ENCODE measurements around the gene PROZ.

The PROZ gene

DNA sequence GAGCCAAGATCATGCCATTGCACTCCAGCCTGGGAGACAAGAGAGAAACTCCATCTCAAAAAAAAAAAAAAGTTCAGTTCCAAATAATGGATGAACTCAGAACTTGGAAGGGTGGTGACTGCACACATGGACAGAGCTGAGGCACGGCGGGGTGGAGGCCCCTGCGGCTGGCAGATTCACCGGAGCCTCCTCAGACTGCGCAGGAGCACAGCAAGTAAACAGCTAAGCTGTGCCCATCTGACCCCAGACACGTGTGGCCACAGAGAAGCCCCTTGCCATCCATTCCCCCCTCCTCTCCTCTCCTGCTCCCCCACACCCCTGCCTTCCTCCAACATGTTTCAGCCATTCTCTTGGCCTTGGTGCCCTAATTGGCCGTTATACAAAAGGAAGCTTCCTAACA, 15.6 kb upstream of the PROZ start:
- DNase-seq = no peak

DNA sequence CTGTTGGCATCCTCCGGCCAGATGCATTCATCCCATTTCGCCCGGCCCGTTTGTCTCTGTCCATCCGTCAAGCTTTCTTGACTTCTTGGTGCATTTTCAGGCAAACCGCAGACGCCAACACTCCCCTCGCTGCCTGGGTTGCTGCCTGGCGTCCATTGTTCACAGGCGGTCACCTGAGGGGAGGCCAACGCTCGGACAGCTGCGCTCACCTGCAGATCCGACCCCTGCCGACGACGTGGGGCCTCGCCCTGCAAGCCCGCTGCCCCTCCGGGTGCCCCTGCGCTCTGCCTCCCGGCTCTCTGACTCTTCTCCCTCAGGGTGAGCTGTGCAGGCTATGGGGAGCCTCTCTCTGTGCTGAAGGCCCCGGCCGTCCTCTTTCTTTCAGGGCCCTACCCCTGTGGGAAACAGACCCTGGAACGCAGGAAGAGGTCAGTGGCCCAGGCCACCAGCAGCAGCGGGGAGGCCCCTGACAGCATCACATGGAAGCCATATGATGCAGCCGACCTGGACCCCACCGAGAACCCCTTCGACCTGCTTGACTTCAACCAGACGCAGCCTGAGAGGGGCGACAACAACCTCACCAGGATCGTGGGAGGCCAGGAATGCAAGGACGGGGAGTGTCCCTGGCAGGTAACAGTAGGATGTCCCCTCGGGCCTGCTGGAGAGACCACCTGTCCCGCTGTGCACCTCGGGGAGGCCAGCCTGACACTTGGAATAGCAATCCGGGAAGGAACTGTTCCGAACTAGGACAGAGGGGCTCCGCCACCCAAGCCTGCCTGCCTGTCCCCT, 14.8 kb upstream of the PROZ start:
- DNase-seq = no peak

DNA sequence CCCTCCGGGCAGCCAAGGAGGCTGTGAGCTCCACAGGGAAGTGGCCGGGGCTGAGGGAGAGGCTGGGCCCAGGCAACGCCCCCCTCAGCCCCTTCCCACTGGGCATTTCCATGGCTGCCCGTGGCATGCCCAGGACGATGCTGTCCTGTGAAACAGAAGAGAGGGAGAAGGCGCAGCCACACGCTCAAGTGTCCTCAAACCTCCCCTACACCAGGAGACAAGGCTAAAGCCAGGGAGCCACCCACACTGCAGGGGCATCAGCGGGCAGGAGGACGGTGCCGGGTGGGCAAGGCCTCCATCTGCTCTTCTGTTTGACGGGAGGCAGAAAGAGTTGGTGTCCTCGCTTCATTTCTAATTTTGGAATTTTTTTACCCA, 14.2 kb upstream of the PROZ start:
- no peak for DNase-seq

DNA sequence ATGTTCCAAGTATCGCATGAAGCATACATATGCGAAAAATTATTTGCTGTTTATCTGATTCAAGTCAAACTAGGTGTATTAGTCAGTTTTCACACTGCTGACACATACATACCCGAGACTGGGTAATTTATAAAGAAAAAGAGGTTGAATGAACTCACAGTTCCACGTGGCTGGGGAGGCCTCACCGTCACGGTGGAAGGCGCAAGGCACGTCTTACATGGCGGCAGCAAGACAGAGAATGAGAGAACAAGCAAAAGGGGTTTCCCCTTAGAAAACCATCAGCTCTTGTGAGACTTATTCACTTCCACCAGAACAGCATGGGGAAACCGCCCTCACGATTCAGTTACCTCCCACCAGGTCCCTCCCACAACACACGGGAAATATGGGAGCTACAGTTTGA, 13.0 kb upstream of the PROZ start:
- no peak for DNase-seq

DNA sequence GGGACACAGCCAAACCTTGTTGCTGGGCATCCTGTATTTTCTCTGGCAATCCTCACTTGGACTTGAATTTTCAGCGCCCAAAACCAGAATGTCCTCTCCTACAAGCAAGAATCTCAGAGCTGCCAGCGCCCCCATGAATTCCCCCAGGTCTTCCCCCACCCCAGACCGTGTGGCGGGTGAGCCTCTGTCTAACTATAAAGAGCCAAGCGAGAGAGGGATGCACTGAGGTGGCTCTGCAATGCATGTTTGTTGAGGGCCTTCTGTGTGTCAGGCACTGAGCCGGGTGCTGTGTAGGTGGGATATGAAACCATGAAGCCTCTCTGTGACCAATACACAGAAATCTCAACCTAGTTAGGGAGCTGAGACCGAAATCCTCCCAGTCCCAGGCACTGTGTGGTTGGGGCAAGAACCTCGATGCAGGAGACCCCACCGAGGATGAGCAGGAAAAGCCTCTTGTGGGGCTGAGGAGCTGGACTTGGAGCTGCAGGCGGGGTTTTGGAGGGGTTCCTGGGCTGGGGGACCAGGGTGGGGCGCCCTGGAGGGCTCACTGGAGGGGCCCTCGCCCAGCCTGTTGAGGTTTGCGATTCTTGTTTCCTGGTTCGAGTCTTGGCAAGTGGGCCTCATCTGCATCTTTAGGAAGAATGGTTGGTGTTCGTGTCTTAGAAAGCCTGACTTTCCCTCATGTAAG, 12.4 kb upstream of the PROZ start:
- DNase-seq = no peak

DNA sequence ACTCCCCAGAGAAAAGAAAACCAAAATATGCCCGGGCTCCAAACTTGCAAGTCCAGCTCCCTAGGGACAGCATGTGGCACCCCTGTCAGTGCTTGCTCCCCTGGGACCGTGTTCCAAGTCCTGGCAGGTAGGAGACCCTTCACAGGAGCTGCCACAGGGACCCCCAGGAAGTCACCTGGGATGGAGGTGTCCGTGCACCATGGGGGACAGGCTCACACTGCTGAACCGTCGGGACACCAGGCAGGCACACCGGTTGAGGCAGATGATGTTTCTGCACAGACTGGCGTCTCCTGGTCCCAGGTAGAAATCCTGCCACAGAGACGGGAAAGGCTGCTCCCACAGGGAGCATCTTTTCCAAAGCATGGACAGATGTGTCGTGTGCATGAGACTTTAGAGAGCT, 11.7 kb upstream of the PROZ start:
- no peak for DNase-seq

DNA sequence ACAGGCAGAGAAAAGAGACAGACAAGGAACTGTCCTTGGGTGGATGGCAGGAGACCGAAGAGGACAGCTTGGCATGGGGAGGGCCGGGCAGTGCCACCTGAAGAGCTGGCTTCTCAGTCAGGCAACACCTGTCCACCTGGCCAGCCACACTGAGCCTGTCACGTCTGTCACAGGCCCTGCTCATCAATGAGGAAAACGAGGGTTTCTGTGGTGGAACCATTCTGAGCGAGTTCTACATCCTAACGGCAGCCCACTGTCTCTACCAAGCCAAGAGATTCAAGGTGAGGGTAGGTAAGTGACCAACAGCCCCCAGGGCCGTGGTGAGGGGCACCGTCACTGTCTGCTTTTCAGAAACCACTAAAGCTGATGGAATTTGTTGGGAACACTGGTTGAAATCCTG, 11.2 kb upstream of the PROZ start:
- no peak for DNase-seq

DNA sequence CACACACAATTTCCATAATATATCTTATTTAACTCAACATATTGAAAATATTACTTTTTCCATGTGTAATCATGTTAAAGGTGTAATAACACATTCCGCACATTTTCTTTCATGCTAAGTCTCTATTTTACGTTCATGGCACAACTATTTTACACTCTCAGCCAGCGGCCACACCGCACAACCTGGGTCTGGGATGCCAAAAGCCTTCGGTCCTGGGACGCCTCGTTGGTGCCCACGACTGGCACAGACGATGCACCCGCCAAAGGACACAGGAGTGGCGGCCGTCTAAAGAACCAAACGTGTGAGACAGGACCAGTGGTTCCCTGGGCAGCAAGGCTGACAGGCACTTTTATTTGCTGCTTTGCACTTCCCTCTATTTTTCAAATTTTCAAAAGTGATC, 10.0 kb upstream of the PROZ start:
- no peak for DNase-seq

DNA sequence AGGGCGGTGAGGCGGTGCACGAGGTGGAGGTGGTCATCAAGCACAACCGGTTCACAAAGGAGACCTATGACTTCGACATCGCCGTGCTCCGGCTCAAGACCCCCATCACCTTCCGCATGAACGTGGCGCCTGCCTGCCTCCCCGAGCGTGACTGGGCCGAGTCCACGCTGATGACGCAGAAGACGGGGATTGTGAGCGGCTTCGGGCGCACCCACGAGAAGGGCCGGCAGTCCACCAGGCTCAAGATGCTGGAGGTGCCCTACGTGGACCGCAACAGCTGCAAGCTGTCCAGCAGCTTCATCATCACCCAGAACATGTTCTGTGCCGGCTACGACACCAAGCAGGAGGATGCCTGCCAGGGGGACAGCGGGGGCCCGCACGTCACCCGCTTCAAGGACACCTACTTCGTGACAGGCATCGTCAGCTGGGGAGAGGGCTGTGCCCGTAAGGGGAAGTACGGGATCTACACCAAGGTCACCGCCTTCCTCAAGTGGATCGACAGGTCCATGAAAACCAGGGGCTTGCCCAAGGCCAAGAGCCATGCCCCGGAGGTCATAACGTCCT, 9.4 kb upstream of the PROZ start:
- no peak for DNase-seq

DNA sequence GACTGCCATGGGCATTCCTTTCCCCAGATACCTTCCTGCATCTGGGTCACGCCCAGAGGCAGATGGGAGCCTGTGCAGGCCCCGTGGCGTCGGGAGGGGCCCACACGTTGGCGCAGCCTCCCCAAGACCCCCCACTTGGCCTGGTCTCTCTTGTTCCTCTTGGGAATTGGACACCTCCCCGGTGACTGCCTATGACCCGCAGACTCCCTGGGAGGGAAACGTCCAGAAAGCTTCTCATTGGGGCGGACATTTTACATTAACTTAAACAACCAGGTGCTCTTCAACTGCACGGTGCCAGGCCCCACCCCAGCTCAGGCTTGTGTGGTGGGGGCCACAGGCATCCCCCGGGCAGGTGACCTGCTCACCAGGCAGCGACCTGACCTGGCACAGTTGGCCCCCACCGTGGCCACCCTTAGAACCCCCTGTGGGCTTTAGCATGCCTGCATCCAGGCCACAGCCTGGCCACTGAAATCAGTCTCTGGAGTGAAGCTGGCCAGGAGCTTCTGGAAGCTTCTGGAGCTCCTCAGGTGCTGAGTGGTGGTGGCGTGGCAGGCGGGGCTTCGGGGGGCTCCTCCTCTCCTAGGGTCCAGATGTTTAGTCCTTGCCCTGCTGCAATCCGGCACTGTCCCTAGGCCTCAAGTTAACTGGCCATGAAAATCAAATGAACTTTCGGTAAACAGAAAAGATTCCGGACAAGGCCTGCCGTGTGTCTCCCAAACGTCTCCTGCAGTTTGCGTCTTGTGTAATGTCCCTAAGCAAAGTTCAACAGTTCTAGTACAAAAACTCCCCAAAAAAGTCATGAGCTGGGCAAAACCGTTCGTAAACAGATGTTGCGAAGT, 8.5 kb upstream of the PROZ start:
- no peak for DNase-seq

DNA sequence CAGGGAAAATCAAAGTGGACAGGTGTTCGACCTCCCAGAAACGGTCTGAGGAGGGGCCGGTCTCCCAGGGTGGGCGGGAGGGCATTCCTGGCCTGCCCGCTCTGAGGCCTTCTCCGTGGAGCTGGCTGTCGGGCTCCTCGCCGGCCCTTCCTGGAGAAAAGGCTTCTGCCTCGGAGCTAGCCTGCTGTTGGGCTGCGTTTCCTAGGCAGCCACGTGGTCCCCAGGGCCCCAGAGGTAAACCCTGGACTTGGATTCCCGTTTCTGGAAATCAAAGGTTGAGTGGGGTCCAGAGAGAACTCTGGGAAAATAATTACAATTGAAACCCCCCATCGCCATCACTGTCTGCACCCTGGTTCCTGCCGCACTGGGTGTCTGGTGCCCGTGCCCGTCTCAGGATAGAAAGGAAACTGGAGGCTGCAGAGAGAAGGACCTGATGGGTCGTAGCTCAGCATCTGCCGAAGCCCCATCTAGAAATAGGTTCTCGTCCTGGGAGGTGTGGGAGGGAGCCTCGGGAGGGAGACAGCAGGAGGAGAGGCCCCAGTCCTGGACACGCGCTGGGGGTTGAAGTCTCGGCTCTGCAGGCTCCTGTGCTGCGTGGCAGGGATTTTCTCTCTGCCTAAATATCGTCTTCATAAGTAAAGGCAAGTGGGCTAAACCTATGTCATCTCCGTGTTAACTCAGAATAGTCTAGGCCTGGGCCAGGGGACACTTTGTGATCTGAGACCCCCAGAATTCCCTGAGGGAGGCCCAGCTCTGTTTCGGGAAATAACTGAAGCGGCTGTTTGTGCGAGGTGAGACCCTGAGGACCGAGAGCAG, 7.7 kb upstream of the PROZ start:
- no peak for DNase-seq

DNA sequence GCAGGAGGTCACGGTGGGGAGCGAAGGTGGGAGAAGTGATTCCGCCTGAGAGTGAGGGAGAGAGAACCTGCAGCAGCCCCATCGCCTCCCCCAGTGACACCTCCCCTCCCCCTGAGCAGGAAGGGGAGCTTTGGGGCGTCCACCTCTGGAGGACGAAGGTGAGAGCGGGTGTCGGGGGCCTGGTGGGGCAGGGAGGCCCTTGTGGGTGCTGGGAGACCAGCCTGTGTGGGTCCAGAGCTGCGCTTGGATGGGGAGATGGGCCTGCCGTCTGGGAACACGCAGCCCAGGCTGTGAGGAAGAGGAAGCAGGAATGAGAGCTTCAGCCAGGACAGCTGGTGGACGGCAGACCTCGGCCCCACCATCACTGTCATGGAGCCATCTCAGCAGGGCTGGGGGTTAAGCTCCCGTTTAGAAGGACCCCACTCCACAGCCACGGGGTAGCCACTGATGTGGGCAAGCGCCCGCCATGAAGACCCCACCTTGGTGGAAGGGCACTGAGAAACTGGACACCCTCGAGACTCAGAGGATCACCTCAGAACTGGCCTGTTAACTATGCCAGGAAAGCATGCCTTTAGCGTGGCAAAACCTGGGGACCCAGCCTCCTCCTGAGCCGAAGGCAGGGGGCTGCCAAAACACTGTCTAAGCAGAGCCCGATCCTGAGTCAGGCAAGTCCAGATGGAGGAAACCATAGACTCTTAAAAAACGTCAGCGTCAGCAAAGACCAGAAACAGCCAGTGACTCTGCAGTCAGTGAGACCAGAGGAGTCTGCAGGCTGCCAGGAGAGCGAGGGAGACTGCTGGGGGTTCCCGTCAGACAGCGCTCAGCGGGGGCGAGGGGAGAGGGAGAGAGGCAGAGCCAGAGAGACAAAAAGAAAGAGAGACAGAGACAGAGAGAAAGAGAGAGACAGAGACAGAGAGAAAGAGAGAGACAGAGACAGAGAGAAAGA, 6.4 kb upstream of the PROZ start:
- DNase-seq = peak; percentile 29 to 30

DNA sequence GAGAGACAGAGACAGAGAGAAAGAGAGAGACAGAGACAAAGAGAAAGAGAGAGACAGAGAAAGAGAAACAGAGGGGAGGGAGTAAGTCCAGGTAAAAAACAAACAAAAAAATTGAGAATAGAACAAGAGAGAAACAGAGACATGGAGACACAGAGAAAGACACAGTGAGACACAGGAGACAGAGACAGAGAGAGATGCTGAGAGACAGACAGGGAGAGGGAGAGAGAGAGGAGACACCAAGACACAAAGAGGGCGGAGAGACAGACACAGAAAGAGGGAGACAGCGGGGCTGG, 5.8 kb upstream of the PROZ start:
- no peak for DNase-seq

DNA sequence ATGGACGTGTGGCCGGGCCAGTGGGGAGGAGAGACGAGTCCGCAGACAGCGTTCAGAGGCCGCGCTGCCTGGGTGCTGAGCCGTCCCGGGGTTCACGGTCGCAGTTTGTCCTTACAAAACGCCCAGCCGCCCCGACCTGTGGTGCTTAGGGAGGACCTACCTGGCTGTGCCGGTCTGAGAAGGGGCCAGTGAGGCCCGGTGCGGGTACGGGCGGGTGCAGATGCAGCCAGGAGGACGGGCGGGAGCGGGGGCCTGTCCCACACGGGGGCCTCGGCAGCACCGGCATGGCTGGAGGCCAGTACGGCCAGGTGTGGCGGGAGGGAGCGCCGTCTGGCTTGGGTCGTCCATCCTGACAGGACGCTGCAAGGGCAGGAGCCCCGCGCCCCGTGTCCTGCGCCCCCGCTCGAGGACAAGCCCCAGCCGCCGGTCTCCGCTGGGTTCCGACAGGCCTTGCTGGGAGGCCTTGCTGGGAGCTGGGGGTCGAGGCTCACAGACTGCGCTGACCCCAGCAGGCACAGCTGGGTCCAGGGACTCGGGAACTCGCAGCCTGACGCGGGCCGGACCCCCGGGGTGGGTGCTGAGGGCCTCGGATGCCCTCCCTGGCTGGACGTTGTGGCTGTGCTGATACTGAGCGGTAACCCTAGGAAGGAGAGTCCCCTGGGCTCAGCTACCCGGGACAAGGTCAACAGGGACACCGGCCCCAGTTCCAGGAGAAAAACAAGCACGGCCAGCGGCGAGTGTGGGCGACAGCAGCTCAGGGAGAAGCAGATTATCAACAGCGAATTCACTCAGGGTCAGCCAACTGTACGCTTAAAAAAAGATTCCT, 5.3 kb upstream of the PROZ start:
- peak in 1 of 2 donors; percentile 28 for DNase-seq

DNA sequence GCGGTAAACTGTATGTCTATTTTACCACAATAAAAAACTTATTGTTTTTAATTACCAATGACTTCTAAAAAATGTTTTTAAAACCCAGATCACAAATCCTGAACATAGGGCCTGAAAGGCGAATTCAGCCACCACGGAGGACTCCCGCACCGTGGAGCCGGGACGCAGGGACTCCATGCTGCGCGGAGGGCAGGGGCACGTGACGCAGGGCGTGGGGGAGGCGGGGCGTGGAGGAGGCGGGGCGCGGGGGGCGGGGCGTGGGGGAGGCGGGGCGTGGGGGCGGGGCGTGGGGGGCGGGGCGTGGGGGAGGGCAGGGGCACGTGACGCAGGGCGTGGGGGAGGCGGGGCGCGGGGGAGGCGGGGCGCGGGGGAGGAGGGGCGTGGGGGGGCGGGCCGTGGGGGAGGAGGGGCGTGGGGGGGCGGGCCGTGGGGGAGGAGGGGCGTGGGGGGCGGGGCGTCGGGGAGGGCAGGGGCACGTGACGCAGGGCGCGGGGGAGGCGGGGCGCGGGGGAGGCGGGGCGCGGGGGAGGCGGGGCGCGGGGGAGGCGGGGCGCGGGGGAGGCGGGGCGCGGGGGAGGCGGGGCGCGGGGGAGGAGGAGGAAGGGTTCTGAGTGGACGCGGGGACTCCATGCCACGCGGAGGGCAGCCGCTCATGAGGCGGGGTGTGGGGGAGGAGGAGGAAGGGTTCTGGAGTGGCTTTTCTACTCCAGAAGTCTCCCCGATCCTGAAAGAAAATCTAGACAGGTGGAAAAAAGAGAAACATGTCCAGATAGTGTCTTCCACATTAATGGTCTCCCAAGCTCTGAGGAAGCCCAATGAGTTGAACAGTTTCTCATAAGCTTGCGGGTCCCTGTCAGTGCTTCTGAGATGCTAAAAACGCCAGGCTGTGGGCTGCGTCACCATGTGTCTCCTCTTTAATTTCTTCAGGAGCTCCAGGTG, 4.4 kb upstream of the PROZ start:
- DNase-seq = peak; percentile 66 to 82

DNA sequence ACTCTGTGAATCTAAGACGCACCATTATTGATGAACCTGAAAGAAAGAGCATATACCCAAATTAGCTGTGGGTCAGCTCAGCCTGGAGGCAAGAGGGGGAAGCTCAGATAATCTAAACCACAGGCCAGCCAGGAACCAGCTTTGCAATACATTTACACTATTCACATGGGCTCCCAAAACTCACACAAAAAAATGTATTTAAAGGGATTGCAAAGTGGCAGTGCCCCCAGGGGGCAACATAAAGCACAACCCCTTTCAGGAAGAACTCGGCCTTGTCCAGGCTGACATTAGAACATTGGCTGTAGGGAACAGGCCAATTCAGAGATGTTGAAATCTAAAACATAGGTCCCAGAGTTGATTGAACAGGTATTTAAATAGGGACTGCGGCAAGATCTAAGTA, 3.2 kb upstream of the PROZ start:
- no peak for DNase-seq

DNA sequence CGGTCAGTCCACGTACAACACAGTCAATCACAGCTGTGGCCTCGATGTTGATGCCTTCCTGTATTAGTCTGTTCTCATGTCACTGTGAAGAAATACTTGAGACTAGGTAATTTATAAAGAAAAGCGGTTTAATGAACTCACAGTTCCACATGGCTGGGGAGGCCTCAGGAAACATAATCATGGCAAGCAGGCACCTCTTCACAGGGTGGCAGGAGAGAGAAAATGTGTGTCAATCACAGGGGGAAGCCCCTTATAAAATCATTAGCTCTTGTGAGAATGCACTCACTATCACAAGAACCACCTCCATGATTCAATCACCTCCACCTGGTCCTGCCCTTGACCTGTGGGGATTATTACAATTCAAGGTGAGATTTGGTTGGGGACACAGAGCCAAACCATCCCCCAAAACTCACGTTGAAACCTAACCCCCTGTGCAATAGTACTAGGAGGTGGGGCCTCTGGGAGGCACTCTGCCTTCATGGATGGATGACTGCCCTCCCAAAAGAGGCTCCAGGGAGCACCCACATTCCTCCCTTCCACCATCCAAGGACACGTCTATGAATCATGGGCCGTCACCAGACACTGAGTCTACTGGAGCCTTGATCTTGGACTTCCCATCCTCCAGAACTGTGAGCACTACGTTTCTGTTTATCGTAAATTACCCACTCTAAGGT, 2.3 kb upstream of the PROZ start:
- no peak for DNase-seq

DNA sequence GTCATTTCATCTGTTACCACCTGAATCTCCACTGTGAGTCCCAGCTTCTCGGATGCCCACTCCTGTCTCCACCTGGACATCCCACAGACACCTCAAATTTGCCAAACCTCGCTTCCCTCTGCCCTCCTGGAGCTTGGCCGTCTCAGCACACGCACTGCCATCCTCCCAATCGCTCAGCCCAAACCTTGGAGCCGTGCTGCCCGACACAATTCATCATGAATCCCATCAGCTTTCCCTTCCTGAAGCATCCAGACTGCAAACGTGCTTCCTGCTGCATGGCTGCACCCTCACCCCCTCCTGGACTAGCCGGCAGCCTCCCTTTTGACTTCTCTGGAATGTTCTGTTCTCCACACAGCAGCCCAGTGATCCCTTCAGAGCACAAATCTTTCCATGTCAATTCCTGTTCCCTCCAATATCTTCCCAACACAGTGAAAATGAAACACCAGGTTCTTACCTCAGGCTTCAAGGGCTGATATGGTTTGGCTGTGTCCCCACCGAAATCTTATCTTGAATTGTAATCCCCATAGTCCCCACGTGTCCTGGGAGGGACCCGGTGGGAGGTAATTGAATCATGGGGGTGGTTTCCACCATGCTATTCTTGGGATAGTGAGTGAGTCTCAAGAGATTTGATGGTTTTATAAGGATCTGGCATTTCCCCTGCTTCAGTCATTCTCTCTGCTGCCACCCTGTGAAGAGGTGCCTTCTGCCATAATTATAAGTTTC, 1.1 kb upstream of the PROZ start:
- DNase-seq = no peak
